Calu3 (cell line): ENCODE data around the gene LDB3. TPM values are rescaled to one million over a fixed set of nuclear protein-coding genes. Genes with fewer than 3 reads are reported as not detected.

Experiments
- BruUV-seq: library from RNA; stranded (reverse); fragments of 400-500 nt; replicated peaks from 2 replicates; lab custom pipeline; 2021; lab: Mats Ljungman, UMichigan
- CTCF ChIA-PET: fragments of 300-600 bp; sonication (Branson Sonifier 250); formaldehyde crosslinking; loops from one replicate; lab custom pipeline; 2022; ENCODE audit warnings: antibody characterized with exemption; lab: Charles Lee
- DNase-seq: peaks from one replicate; pipeline ENCODE4 v3.0.0; 2022
- H3K27ac Mint-ChIP-seq: one replicate; pipeline ENCODE4 v1.8.0; 2022; ENCODE audit warnings: mixed read lengths; ENCODE audit not compliant: unreplicated experiment
- H3K27me3 Mint-ChIP-seq: one replicate; pipeline ENCODE4 v1.8.0; 2022; ENCODE audit warnings: mixed read lengths; ENCODE audit not compliant: unreplicated experiment
- H3K36me3 Mint-ChIP-seq: one replicate; pipeline ENCODE4 v1.8.0; 2022; ENCODE audit warnings: mild to moderate bottlenecking, moderate library complexity, mixed read lengths; ENCODE audit not compliant: insufficient read depth, unreplicated experiment
- H3K4me1 Mint-ChIP-seq: one replicate; pipeline ENCODE4 v1.8.0; 2022; ENCODE audit warnings: mild to moderate bottlenecking, low read depth, mixed read lengths; ENCODE audit not compliant: unreplicated experiment
- H3K4me3 Mint-ChIP-seq: one replicate; pipeline ENCODE4 v1.8.0; 2022; ENCODE audit warnings: mild to moderate bottlenecking, low read depth, moderate library complexity, mixed read lengths; ENCODE audit not compliant: unreplicated experiment
- H3K9me3 Mint-ChIP-seq: one replicate; pipeline ENCODE4 v1.8.0; 2022; ENCODE audit warnings: low read depth, mixed read lengths; ENCODE audit not compliant: unreplicated experiment
- CTCF ChIP-seq: fragments of 200-600 bp; IDR thresholded peaks from one replicate; pipeline ENCODE4 v1.8.0; 2022; ENCODE audit warnings: antibody characterized with exemption; ENCODE audit not compliant: unreplicated experiment
- intact Hi-C: fragments of 100-400 bp; cut with micrococcal nuclease; formaldehyde crosslinking; loops from one replicate; pipeline ENCODE4 v1.10.0; 2022; ENCODE audit not compliant: unreplicated experiment
- total RNA-seq: library from RNA; stranded (reverse); gene quantifications from 2 replicates; pipeline ENCODE4 v1.2.3, GENCODE V29; 2022

Gene LDB3
- total RNA-seq, 1 experiment from 2014 or later: not detected

GRCh38 chr10:86721232-86721631 lies 52.9 kb downstream of the LDB3 start:
- BruUV-seq: no TSS peak
- no peaks in the 10 kb centered on the region for H3K4me1 Mint-ChIP-seq
- H3K27me3 Mint-ChIP-seq: no peaks in the 10 kb centered on the region
- intact Hi-C loops: no loop called here
- no peak for DNase-seq
- H3K4me3 Mint-ChIP-seq: no peak overlapping the region
- CTCF ChIA-PET: no interaction called here
- no peaks in the 10 kb centered on the region for H3K36me3 Mint-ChIP-seq
- no peaks in the 10 kb centered on the region for H3K9me3 Mint-ChIP-seq
- H3K27ac Mint-ChIP-seq: no peak overlapping the region
- no peak for TF ChIP-seq CTCF

- no TSS peak for BruUV-seq
- no peak for TF ChIP-seq CTCF
- DNase-seq: no peak
- H3K36me3 Mint-ChIP-seq: no peaks in the 10 kb centered on the region
- no peaks in the 10 kb centered on the region for H3K9me3 Mint-ChIP-seq
- H3K27ac Mint-ChIP-seq: no peak overlapping the region
- H3K4me3 Mint-ChIP-seq: no peak overlapping the region
- no peaks in the 10 kb centered on the region for H3K27me3 Mint-ChIP-seq
- H3K4me1 Mint-ChIP-seq: no peaks in the 10 kb centered on the region
- intact Hi-C loops: no loop called here
- CTCF ChIA-PET: interaction anchor here (0.6 to 0.7 kb wide), 2 partner anchors 95 to 1119 kb away, joined by 4 read pairs; no protein-coding TSS in a partner anchor
Observed at GRCh38 chr10:86723009-86723408, 54.7 kb downstream of the LDB3 start.

- BruUV-seq: no TSS peak
- intact Hi-C loops: no loop called here
- TF ChIP-seq CTCF: no peak
Observed at GRCh38 chr10:86724445-86724844, 56.1 kb downstream of the LDB3 start.

DNA sequence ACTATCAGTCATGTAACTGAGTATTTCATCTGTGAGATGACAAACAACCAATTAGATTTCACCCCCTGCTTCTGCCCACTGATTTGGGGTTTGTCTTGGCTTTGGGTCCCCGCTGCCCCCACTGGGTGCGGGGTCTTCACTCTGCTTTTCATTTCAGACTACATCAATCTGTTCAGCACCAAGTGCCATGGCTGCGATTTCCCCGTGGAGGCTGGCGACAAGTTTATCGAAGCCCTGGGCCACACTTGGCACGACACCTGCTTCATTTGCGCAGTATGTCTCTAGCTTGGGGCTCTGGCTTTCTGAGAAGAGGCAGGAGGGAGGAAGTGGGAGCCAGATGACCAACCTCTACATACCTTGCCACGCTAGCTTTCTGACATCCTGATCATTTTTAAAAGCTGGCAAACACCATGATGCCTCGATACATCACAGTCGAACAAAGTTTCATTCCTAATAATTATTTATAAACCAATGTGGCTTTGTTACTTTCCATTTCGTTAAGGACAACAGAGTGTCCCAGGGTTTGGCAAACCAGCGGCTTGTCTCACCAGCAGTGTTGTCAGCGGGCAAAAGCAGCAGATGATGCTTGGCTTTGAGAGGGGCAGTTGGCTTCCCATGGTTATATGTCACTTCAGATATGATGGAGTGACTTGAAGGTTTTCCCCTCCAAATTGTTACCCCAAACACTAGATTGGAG lies 57.8 kb downstream of the LDB3 start:
- DNase-seq: no peak
- CTCF ChIA-PET: no interaction called here
- Mint-ChIP-seq H3K9me3 (no peaks in the 10 kb centered on the region), H3K27me3 (no peaks in the 10 kb centered on the region), H3K27ac (no peak overlapping the region), H3K36me3 (no peaks in the 10 kb centered on the region), H3K4me1 (no peaks in the 10 kb centered on the region), H3K4me3 (no peak overlapping the region)
- BruUV-seq: no TSS peak
- intact Hi-C loops: no loop called here
- TF ChIP-seq CTCF: no peak

More at GRCh38 chr10:86724445-86724844, 56.1 kb downstream of the LDB3 start:
- DNase-seq: no peak
- H3K4me3 Mint-ChIP-seq: no peak overlapping the region
- H3K27ac Mint-ChIP-seq: no peak overlapping the region
- no peaks in the 10 kb centered on the region for H3K27me3 Mint-ChIP-seq
- no peaks in the 10 kb centered on the region for H3K9me3 Mint-ChIP-seq
- no peaks in the 10 kb centered on the region for H3K36me3 Mint-ChIP-seq
- H3K4me1 Mint-ChIP-seq: no peaks in the 10 kb centered on the region
- CTCF ChIA-PET: no interaction called here
